Measurements from ENCODE around the gene AMOTL2.

GRCh38 chr3:134376385-134376765, 2.1 kb upstream of the AMOTL2 start:
- TF ChIP-seq ESRRA (IDR thresholded peaks at IDR 0.05; ENCODE audit: borderline replicate concordance, low read length) (no peak), CTCF (IDR thresholded peaks at IDR 0.05) (no peak), JUN (IDR thresholded peaks at IDR 0.05) (no peak), POLR2A (IDR thresholded peaks at IDR 0.05; ENCODE audit: low read length) (no peak), MAFK (IDR thresholded peaks at IDR 0.05; ENCODE audit: partially characterized antibody) (no peak), USF2 (IDR thresholded peaks at IDR 0.05) (no peak)
